Activated CD4-positive, CD25-positive, alpha-beta regulatory T cell (primary cell): ENCODE results near the gene UGT2B7.

Experiments used
- DNase-seq, 4 experiments: peaks; one replicate each; lab custom pipeline; 2025; lab: John Stamatoyannopoulos, UW

UGT2B7 gene

GRCh38 chr4:69156913-69157312 is 60.6 kb downstream of the UGT2B7 start:
- no peak for DNase-seq
